Measurements from ENCODE around the gene ACTL10. TPM values are rescaled to one million over a fixed set of nuclear protein-coding genes. Genes with fewer than 3 reads are reported as not detected.
"Not testable (repeated sequence)": the region's sequence is repeated elsewhere in the genome, so short reads cannot be mapped to it uniquely, and the experiment has no call there.

Gene ACTL10
- total RNA-seq, 1 donor from 2014 or later, result 0.93 TPM

DNA sequence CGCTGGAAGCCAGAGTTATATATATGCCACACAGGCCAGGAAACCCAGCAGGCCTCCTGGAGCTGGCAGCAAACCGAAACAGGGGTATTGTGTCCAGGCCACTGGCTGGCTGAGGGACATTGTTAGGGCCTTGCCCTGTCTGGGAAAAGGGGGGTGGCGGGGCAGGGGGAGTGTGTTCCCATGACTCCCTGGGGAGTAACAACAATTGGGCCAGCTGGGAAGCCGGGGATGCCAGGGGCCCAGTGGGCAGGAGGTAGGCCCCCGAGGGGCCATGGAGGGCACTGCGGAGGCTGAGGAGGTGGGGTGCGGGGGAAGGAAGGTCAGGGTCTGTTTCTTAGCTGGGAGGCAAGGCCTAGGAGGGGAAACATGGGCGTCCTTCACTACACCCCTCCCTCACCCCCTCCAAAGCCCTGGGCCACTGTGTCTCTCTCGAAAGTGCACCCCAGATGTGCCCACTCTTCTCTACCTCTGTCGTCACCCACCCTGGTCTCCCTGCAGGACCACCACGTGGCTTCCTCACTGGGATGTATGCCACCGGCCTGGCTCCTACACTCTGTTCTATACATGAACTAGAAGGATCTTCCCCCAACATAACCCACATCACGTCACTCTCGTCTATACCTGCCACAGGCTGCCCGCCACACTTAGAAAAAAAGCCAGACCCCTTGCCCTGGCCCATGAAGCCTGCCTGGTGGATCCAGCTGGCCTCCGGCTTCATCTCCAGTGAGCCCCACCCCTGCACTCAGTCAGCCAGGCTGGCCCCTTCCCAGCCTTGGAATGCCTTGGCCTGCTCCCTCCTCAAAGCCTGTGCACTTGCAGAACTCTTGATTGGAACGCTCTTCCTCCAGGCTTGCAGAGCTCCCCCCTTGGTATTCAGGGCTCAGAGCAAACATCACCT, 27.2 kb downstream of the ACTL10 start:
- DNase-seq (ENCODE audit: low spot score), result no peak

DNA sequence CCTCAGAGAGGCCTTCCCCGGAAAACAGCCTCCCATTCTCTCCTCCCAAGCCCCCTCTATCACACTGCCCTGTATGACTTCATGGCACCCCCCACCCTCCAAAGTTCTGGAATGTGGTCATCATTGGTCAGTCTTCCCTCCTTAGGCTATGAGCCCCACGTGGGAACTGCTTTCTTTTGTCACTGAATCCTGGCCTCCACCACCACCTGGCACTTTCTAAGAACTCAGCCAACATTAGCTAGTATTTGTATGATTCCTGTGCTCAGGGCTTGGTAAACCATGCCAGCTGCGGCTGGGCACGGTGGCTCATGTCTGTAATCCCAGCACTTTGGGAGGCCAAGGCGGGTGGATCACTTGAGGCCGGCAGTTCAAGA, 27.9 kb downstream of the ACTL10 start:
- no peak for DNase-seq (ENCODE audit: low spot score)

DNA sequence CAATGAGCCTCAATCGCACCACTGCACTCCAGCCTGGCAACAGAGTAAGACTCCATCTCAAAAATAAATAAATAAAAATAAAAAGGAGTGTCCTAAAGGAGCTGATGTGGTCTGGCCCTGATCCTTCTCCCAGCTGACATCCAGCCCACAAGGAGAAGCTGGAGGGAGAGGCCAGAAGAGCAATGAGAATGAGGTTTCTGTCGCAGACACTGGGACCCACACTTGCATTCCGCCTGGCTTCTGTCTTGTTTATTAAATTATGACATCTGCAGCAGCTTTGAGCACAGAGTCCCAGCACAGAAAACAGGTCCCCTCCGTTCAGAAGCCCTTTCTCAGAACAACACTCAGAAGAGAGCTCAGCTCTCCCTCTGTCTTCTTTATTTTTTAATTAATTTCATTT, 29.7 kb downstream of the ACTL10 start:
- no peak for DNase-seq (ENCODE audit: low spot score)

DNA sequence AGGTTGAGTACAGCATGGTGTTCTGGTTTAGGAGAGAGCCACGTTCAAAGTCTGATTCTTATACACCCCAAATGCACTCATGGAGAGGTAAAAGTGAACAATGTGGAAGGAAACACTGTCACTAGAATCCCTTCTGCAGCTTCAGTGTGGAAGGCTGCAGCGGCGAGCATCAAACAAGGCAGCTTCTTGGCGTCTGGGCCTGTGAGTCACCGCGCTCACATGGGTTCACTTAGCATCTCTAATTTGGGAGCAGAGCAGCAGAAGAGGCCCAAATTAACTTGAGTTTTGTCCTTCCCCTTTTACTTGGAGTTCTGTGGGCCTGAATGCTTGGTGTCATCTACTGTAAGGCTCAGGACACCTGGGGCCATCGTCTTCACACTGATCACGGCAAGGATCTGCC, 30.4 kb downstream of the ACTL10 start:
- DNase-seq (ENCODE audit: low spot score), result no peak

DNA sequence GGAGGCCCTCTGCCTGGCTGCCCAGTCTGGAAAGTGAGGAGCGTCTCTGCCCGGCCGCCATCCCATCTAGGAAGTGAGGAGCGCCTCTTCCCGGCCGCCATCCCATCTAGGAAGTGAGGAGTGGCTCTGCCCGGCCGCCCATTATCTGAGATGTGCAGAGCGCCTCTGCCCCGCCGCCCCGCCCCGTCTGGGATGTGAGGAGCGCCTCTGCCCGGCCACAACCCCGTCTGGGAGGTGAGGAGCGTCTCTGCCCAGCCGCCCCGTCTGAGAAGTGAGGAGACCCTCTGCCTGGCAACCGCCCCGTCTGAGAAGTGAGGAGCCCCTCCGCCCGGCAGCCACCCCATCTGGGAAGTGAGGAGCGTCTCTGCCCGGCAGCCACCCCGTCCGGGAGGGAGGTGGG, 32.2 kb downstream of the ACTL10 start:
- not testable (repeated sequence) for DNase-seq (ENCODE audit: low spot score)

DNA sequence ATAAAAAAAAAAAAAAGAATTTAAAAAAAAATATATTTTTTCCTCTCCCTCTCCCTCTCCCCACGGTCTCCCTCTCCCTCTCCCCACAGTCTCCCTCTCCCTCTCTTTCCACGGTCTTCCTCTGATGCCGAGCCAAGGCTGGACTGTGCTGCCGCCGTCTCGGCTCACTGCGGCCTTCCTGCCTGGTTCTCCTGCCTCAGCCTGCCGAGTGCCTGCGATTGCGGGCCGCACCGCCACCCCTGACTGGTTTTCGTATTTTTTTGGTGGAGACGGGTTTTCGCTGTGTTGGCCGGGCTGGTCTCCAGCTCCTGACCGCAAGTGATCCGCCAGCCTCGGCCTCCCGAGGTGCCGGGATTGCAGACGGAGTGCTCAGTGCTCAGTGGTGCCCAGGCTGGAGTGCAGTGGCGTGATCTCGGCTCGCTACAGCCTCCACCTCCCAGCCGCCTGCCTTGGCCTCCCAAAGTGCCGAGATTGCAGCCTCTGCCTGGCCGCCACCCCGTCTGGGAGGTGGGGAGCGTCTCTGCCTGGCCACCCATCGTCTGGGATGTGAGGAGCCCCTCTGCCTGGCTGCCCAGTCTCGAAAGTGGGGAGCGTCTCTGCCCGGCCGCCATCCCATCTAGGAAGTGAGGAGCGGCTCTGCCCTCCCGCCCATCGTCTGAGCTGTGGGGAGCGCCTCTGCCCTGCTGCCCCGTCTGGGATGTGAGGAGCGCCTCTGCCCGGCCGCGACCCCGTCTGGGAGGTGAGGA, 34.1 kb downstream of the ACTL10 start:
- DNase-seq (ENCODE audit: low spot score), result not testable (repeated sequence)

DNA sequence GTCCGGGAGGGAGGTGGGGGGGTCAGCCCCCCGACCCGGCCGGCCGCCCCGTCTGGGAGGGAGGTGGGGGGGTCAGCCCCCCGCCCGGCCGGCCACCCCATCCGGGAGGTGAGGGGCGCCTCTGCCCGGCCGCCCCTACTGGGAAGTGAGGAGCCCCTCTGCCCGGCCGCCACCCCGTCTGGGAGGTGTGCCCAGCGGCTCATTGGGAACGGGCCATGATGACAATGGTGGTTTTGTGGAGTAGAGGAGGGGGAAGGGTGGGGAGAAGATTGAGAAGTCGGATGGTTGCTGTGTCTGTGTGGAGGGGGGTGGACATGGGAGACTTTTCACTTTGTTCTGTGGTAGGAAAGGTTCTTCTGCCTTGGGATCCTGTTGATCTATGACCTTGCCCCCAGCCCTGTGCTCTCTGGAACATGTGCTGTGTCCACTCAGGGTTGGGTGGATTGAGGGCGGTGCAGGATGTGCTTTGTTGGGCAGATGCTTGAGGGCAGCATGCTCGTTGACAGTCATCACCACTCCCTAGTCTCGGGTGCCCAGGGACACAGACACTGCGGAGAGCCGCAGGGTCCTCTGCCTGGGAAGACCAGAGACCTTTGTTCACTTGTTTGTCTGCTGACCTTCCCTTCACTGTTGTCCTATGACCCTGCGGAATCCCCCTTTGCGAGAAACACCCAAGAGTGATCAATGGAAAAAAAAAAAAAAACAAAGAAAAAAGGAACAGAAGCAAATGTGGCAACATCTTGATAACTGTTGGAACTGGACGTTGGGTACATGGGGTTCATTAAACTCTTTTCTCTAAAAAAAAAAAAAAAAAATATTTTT, 35.1 kb downstream of the ACTL10 start:
- DNase-seq (ENCODE audit: low spot score), result no peak

DNA sequence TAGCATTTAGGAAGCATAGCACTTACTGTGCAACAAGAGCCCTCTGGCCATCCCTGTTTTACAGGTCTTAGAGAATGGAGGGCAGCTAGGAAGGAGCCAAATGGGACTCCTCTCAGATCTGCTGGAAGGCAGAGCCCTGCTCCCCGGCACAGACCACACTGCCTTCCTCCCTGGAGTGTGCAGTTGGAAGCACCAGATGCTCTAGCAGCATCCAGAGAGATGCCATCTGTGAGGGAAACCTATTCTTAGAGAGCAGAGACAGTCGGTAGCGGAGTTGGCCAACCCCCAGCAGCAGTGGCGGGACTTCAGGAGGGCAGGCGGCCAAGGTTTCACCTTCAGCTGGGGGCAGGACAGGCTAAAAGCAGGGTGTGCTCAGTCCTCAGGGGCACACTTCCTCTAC, 36.1 kb downstream of the ACTL10 start:
- DNase-seq (ENCODE audit: low spot score), result no peak

DNA sequence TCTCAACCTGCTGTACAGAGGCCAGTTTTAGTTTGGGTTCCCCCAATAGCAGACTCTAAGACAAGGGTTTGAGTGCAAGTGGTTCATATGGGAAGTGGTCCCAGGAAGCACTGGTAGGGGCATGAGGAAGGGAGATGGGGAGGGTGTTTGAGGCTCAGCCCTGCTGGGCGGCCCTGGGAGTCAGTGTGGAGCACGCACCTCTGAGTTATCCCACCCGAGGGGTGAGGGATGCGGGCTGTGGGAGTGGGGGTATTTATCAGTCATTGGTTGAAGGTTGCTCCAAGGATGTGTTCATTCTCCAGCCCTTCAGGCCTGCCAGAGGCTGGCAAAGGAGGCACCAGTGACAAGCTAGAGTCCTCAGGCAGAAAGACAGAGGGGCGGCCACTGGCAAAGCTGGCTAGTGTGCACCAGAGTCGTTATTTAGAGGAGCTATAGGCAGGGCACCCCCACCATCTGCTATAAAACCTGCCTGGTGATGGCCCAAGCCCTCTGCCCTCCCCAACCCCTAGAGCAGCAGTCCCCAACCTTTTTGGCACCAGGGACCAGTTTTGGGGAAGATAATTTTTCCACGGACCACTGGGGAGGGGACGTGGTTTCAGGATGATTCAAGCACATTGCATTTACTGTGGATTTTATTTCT, 36.9 kb downstream of the ACTL10 start:
- DNase-seq (ENCODE audit: low spot score), result no peak

DNA sequence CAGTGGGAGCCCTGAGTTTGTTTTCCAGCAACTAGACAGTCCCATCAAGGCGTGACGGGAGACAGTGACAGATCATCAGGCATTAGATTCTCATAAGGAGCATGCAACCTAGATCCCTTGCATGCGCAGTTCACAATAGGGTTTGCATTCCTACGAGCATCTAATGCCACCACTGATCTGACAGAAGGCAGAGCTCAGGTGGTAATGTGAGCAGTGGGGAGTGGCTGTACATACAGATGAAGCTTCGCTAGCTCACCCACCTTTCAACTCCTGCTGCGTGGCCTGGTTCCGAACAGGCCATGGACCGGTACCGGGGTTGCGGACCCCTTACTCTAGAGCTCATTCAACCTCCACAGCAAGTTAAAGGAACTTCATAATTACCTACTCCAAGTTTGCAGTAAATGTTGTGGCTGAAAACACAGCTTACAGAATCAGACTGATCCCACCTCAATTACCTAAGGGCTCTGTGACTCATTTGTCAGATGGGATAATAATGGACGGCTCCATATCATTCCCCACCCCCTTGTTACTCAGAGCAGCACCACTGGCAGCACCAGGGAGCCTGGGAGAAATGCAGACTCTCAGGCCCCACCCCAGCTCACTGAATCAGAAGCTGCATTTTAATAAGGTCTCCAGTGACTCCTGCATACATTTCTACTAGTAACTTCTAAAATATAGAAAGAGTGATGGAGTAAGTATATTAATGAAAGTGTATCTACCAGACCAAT, 37.6 kb downstream of the ACTL10 start:
- no peak for DNase-seq (ENCODE audit: low spot score)

DNA sequence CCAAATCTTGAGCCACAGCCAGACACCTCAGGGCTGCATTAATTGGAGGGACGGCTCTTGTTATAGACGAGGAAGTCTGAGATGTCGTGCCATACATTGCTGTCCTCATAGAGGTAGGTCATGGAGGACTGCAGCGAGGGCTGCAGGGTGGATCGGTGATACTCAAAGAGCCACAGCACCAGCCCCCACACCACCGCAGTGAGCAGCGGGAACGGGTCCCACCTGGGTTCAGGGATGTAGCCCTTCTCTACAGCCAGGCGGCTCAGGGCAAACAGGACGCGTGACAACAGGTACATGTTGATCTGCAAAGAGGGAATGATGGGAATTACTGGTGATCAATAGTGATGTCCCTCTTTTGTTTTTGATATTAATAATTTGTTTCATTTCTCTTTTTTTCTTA, 40.9 kb downstream of the ACTL10 start:
- DNase-seq (ENCODE audit: low spot score), result no peak

DNA sequence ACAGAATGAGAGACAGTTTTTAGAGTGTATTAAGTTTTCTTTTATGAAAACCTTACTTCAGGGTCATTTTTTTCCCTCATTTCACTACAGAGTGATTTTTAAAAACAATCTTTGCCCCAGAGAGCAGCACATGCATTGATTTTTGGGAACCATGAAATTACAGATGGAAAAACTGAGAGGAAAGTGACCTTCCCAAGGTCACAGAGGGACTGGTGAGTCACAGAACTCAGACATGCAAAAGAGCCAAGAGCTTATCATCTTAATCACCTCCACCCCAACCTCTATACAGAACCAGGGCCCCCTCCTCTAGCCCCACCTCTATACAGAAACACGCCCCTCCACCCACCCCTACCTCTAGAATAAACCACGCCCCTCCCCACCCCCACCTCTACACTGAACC, 42.7 kb downstream of the ACTL10 start:
- DNase-seq (ENCODE audit: low spot score), result no peak

DNA sequence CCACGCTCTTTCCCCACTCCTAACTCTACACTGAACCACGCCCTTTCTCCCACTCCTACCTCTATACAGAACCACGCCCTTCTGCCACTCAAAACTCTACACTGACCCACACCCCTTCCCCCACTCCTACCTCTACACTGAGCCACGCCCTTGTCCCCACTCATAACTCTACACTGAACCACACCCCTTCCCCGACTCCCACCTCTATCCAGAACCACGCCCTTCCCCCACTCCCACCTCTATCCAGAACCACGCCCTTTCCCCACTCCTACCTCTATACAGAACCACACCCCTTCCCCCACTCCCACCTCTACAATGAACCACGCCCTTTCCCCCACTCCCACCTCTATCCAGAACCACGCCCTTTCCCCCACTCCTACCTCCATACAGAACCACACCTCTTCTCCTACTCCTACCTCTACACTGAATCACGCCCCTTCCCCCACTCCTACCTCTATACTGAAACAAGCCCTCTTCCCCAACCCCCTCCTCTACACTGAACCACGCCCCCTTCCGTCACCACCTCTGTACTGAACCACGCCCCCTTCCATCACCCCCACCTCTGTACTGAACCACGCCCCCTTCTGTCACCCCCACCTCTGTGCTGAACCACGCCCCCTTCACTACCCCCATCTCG, 43.3 kb downstream of the ACTL10 start:
- DNase-seq (ENCODE audit: low spot score), result no peak

DNA sequence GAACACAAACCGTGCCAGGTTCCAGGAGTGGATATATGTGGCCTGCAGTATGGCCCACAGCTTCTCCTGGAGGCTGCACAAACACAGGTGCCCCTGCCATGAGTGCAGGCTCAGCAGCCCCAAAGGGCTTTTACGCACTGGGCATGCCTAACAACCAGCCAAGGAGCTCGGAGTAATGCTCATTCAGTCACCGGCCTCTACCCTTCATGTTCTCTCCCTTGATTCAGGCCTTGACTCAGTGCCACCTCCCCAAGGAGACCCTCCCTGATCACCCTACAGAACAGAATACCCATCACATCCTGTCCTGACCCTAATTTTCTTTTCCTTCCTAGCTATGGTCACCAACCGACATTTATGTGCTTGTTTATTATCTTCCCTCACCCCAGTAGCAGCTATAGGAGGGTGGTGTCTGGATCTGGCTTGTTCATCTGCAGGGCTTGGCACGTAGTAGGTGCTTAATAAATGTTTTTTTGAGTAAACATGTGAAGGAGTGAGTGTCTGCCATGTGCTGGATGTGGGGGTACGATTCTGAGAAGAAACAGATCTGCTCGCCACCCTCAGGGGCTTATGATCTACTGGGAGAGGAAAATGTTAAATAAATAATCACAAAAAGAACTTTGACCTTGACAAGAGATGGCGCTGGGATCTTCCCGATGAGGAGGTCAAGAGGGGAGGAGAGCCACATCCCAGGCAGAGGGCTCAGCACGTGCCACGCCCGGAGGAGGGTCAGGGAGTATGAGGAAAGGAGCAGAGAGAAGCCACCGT, 44.1 kb downstream of the ACTL10 start:
- no peak for DNase-seq (ENCODE audit: low spot score)

DNA sequence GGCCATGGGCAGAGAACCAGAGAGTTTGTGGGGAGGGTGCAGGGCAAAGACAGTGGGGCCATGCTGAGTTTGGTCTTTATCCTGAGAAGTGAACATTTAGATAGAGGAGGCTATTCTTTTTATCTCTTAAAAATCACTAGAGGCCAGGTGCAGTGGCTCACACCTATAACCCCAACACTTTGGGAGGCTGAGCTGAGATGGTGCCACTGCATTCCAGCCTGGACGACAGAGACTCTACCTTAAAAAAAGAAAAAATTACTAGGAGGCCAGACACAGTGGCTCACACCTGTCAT, 44.6 kb downstream of the ACTL10 start:
- DNase-seq (ENCODE audit: low spot score), result no peak

DNA sequence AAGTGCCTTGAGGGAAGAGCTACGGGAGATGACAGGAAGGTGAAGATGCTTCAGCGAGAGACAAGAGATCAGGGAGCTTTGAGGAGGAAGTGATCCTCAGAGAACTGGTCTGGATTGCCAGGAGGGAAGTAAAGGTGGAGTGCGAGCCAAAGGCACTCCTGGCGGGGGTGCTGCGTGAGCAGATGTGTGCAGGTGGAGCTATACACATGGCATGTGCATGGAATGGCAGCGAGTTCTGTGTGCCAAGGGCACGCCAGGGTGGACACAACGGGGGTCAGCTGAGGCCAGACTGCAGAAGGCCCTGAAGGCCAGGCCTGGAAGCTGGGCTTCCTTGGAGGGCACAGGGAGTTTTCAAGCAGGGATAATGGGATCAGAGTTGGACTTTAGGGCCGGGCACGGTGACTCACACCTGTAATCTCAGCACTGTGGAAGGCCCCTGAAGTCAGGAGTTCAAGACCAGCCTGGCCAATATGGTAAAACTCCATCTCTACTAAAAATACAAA, 47.2 kb downstream of the ACTL10 start:
- no peak for DNase-seq (ENCODE audit: low spot score)

DNA sequence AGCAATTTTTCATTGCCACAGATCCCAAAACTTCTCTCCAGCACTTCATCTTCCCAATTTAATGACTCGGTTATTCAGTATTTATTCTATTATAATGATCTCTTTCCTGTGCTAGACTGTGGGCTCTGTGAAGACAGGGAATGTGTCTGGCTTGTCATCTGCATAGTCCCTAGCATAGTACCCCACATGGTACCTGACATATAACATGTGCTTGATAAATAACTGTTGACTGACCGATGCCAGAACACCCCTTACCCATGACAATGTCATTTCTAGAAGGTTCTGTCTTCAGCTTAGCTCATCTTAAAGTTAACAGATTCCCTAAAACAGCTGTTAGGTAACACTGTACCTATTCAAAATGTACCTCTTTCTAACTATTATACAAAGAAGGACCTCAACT, 49.8 kb downstream of the ACTL10 start:
- no peak for DNase-seq (ENCODE audit: low spot score)

Measured in mesenteric fat pad (tissue), 1 donor.